Testis (tissue), 3 donors: ENCODE results near the gene SERPINA7. TPM values are rescaled to one million over a fixed set of nuclear protein-coding genes. Genes with fewer than 3 reads are reported as not detected.
"Not testable (repeated sequence)": the region's sequence is repeated elsewhere in the genome, so short reads cannot be mapped to it uniquely, and the experiment has no call there.

Experiments
- DNase-seq: peaks from one replicate; pipeline ENCODE4 v3.0.0-alpha.2; 2019
- H3K27ac ChIP-seq, 2 donors: fragments of 200-600 bp; sonication (generic); one replicate each; pipeline ENCODE4 v1.5.1; 2019
- H3K27me3 ChIP-seq: fragments of 200-600 bp; sonication (generic); one replicate; pipeline ENCODE4 v1.5.1; 2019
- H3K36me3 ChIP-seq: fragments of 200-600 bp; sonication (generic); one replicate; pipeline ENCODE4 v1.5.1; 2017; ENCODE audit warnings: low read depth; ENCODE audit errors: missing control alignments
- H3K4me1 ChIP-seq: fragments of 200-600 bp; sonication (generic); one replicate; pipeline ENCODE4 v1.5.1; 2019
- H3K4me3 ChIP-seq, 2 donors: fragments of 200-600 bp; sonication (generic); one replicate each; pipeline ENCODE4 v1.5.1; 2017 to 2019
- H3K9me3 ChIP-seq: fragments of 200-600 bp; sonication (generic); one replicate; pipeline ENCODE4 v1.5.1; 2017
- CTCF ChIP-seq, 3 experiments: fragments of 450-650 bp in 2 of 3; fragments of 200-600 bp in 1 of 3; sonication (generic) in 1 of 3; IDR thresholded peaks; one replicate each; pipeline ENCODE4 v1.5.1; 2016 to 2019; ENCODE audit warnings: antibody characterized with exemption in 3 of 3, mild to moderate bottlenecking in 2 of 3, moderate library complexity in 1 of 3
- POLR2A ChIP-seq: fragments of 450-650 bp; IDR thresholded peaks from one replicate; pipeline ENCODE4 v1.6.1; 2017; ENCODE audit warnings: antibody characterized with exemption, mild to moderate bottlenecking, moderate library complexity
- WGBS, 2 donors: methylation state at CpG; one replicate each; pipeline ENCODE4 v1.1.5; 2018; 5-methylcytosine and 5-hydroxymethylcytosine counted together
- intact Hi-C: fragments of 100-400 bp; cut with DNase I; formaldehyde crosslinking; loops from one replicate; pipeline ENCODE4 v1.15.1; 2023; ENCODE audit warnings: low total_unique reads
- polyA plus RNA-seq: library from polyadenylated mRNA; stranded (reverse); fragments of 350-450 nt; fragmentation: Illumina TruSeq; extraction: RNeasy Lipid Tissue Mini Kit (QIAGEN cat#74804); gene quantifications from one replicate; pipeline ENCODE4 v1.2.3, GENCODE V29; 2014; ENCODE audit warnings: low read depth, low replicate concordance; ENCODE audit not compliant: insufficient read depth
- total RNA-seq, 2 donors: library from RNA; depleted of rRNA; stranded (reverse); fragments of >200 nt; gene quantifications; one replicate each; pipeline ENCODE4 v1.2.3, GENCODE V29; 2016

SERPINA7 gene
- total and polyA plus RNA-seq, 3 donors from 2014 or later = not detected

GRCh38 chrX:106005684-106006083, 32.8 kb downstream of the SERPINA7 start:
- H3K36me3 ChIP-seq = no peaks in the 10 kb centered on the region
- TF ChIP-seq POLR2A = no peak
- no peak for TF ChIP-seq CTCF (IDR thresholded peaks at IDR 0.05)
- H3K27ac ChIP-seq = no peak overlapping the region
- intact Hi-C loops = no loop called here
- no peaks in the 10 kb centered on the region for H3K27me3 ChIP-seq
- H3K4me1 ChIP-seq = no peaks in the 10 kb centered on the region
- WGBS, 2 donors = 53 to 68% methylated on average over 2 of the region's 2 CpGs
- H3K9me3 ChIP-seq = no peaks in the 10 kb centered on the region
- DNase-seq = no peak
- no peak overlapping the region for H3K4me3 ChIP-seq

GRCh38 chrX:106000609-106001008, 37.9 kb downstream of the SERPINA7 start:
- DNase-seq, H3K9me3 ChIP-seq, H3K36me3 ChIP-seq, H3K27ac ChIP-seq, H3K4me3 ChIP-seq, H3K27me3 ChIP-seq, H3K4me1 ChIP-seq, intact Hi-C loops: not testable (repeated sequence)
- WGBS, 2 donors = 86% methylated on average over 5 of the region's 5 CpGs; no CpG with 5 or more reads in 1 of the 2 donors

GRCh38 chrX:106000203-106000602, 38.3 kb downstream of the SERPINA7 start:
- DNase-seq = no peak
- H3K4me3 ChIP-seq = no peak overlapping the region
- intact Hi-C loops = no loop called here
- H3K27ac ChIP-seq = no peak overlapping the region
- no peaks in the 10 kb centered on the region for H3K36me3 ChIP-seq
- H3K27me3 ChIP-seq = no peaks in the 10 kb centered on the region
- no peaks in the 10 kb centered on the region for H3K9me3 ChIP-seq
- no peaks in the 10 kb centered on the region for H3K4me1 ChIP-seq
- TF ChIP-seq CTCF (IDR thresholded peaks at IDR 0.05) (no peak), POLR2A (no peak)

GRCh38 chrX:105999294-105999693, 39.2 kb downstream of the SERPINA7 start:
- no peaks in the 10 kb centered on the region for H3K4me1 ChIP-seq
- H3K9me3 ChIP-seq = no peaks in the 10 kb centered on the region
- WGBS, 2 donors = 18 to 56% methylated on average over 1 of the region's 1 CpG
- no peak for DNase-seq
- H3K4me3 ChIP-seq = no peak overlapping the region
- no peak overlapping the region for H3K27ac ChIP-seq
- intact Hi-C loops = no loop called here
- H3K36me3 ChIP-seq = no peaks in the 10 kb centered on the region
- no peak for TF ChIP-seq POLR2A
- TF ChIP-seq CTCF (IDR thresholded peaks at IDR 0.05) = no peak
- no peaks in the 10 kb centered on the region for H3K27me3 ChIP-seq

GRCh38 chrX:105988487-105988886, 50.0 kb downstream of the SERPINA7 start:
- H3K27me3 ChIP-seq, H3K4me3 ChIP-seq, H3K4me1 ChIP-seq, H3K36me3 ChIP-seq, H3K27ac ChIP-seq, intact Hi-C loops, H3K9me3 ChIP-seq, DNase-seq: not testable (repeated sequence)
- WGBS, 2 donors = 91% methylated on average over 4 to 5 of the region's 5 CpGs

Other genes with a start within 250 kb of the SERPINA7 start
- 1 to 10 TPM; 4.5 to 6.1 TPM for gene NRK, start 216.2 kb downstream of the SERPINA7 start, total RNA-seq
- gene NRK, start 216.2 kb downstream of the SERPINA7 start, polyA plus RNA-seq = 3.7 TPM
- 10 to 100 TPM; 60.9 to 85.8 TPM for gene PWWP3B, start 129.6 kb upstream of the SERPINA7 start, total RNA-seq
- gene PWWP3B, start 129.6 kb upstream of the SERPINA7 start, polyA plus RNA-seq = 22.3 TPM